HG02642 (cell line): ENCODE results near the gene TIGD6.
"Not testable (repeated sequence)": the region's sequence is repeated elsewhere in the genome, so short reads cannot be mapped to it uniquely, and the experiment has no call there.

ENCODE experiments used
- ATAC-seq: cut with Tn5 transposase; IDR thresholded peaks from one replicate; pipeline ENCODE4 v1.9.1; 2021; ENCODE audit warnings: mild to moderate bottlenecking; ENCODE audit not compliant: unreplicated experiment, poor library complexity

TIGD6 gene

DNA sequence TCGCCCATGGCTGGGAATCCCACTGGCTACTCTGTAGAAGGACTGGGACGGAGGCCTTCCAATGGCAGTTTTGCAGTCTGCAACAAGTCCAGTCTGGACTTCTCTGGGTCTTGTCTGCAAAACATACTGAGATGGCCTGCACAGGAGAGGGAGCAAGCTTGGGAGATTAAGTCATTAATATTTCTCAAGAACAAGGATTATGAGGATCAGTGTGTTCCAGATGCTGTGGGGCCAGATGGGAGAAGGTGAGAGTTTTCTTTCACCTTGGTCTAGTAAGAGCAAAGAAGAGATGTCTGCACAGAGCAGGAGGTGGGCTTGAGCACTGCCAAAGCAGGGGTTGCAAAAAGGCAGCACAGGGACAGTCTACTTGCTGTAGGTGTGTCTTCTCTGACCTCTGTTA lies 55.8 kb downstream of the TIGD6 start, which contains the start of gene PDE6A:
Gene PDE6A, minus strand, starts transcription at position 128 of the 400 bp plus-strand sequence. Its CDS starts 120 bp downstream, at position 8.
- no peak for ATAC-seq

- ATAC-seq = not testable (repeated sequence)
Observed at GRCh38 chr5:149943177-149943949, 57.1 kb downstream of the TIGD6 start.
